Keratinocyte (primary cell): ENCODE measurements around the gene UPP1.

Source experiments
- CTCF ChIP-seq, 3 experiments: IDR thresholded peaks in 1 of 3; conservative IDR thresholded peaks in 1 of 3; optimal IDR thresholded peaks in 1 of 3; 2 replicates in 2 of 3; 3 replicates in 1 of 3; pipeline versions ENCODE3 to v1.5.1; 2011; ENCODE audit warnings: low read length in 3 of 3, mild to moderate bottlenecking in 3 of 3, moderate library complexity in 2 of 3, control low read depth in 1 of 3, inconsistent platforms in 1 of 3; ENCODE audit not compliant: insufficient read depth in 2 of 3; ENCODE audit errors: extremely low read depth in 1 of 3
- EZH2 ChIP-seq: IDR thresholded peaks from one replicate; pipeline ENCODE4 v1.6.1; 2012; ENCODE audit warnings: inconsistent platforms, mild to moderate bottlenecking, low read length, moderate library complexity

- TF ChIP-seq CTCF (optimal IDR thresholded peaks at IDR 0.05 in 1 of 3, IDR thresholded peaks at IDR 0.05 in 1 of 3, conservative IDR thresholded peaks at IDR 0.05 in 1 of 3; ENCODE audit: extremely low read depth in 1 of 3, insufficient read depth in 2 of 3, low read length in 3 of 3) (no peak), EZH2 (no peak)
Observed at GRCh38 chr7:48059706-48060105, 29.4 kb upstream of the UPP1 start.
